ENCODE measurements around the gene GNPTG.

GNPTG gene

GRCh38 chr16:1336619-1337018, 15.1 kb upstream of the GNPTG start:
- no peaks in the 10 kb centered on the region for H3K36me3 ChIP-seq (ENCODE audit: low read depth)
- no peak overlapping the region for H3K4me3 ChIP-seq (ENCODE audit: severe bottlenecking)
- TF ChIP-seq CTCF (IDR thresholded peaks at IDR 0.05; ENCODE audit: poor library complexity, severe bottlenecking) = no peak
- no peak overlapping the region for H3K27ac ChIP-seq (ENCODE audit: poor library complexity, severe bottlenecking)
- H3K9me3 ChIP-seq (ENCODE audit: severe bottlenecking) = no peaks in the 10 kb centered on the region
- ATAC-seq (ENCODE audit: low read depth) = no peak
- peaks cover 4% of the 10 kb centered on the region for H3K4me1 ChIP-seq (ENCODE audit: insufficient read depth, poor library complexity, severe bottlenecking)
- no peak for DNase-seq (ENCODE audit: low spot score)
- H3K27me3 ChIP-seq (ENCODE audit: insufficient read depth, poor library complexity, severe bottlenecking) = peaks cover 41% of the 10 kb centered on the region

GRCh38 chr16:1337486-1337885, 14.2 kb upstream of the GNPTG start:
- no peak for TF ChIP-seq CTCF (IDR thresholded peaks at IDR 0.05; ENCODE audit: poor library complexity, severe bottlenecking)
- Histone ChIP-seq H3K9me3 (ENCODE audit: severe bottlenecking) (no peaks in the 10 kb centered on the region), H3K4me3 (ENCODE audit: severe bottlenecking) (no peak overlapping the region), H3K4me1 (ENCODE audit: insufficient read depth, poor library complexity, severe bottlenecking) (no peaks in the 10 kb centered on the region), H3K36me3 (ENCODE audit: low read depth) (no peaks in the 10 kb centered on the region), H3K27me3 (ENCODE audit: insufficient read depth, poor library complexity, severe bottlenecking) (peaks cover 33% of the 10 kb centered on the region), H3K27ac (ENCODE audit: poor library complexity, severe bottlenecking) (no peak overlapping the region)
- ATAC-seq (ENCODE audit: low read depth) (no peak), DNase-seq (ENCODE audit: low spot score) (no peak)

- ATAC-seq (ENCODE audit: low read depth) = no peak
- no peak for DNase-seq (ENCODE audit: low spot score)
- H3K9me3 ChIP-seq (ENCODE audit: severe bottlenecking) = no peaks in the 10 kb centered on the region
- peak; percentile 43 for TF ChIP-seq CTCF (IDR thresholded peaks at IDR 0.05; ENCODE audit: poor library complexity, severe bottlenecking)
- no peaks in the 10 kb centered on the region for H3K36me3 ChIP-seq (ENCODE audit: low read depth)
- H3K4me1 ChIP-seq (ENCODE audit: insufficient read depth, poor library complexity, severe bottlenecking) = no peaks in the 10 kb centered on the region
- no peak overlapping the region for H3K27ac ChIP-seq (ENCODE audit: poor library complexity, severe bottlenecking)
- H3K27me3 ChIP-seq (ENCODE audit: insufficient read depth, poor library complexity, severe bottlenecking) = peaks cover 25% of the 10 kb centered on the region
- no peak overlapping the region for H3K4me3 ChIP-seq (ENCODE audit: severe bottlenecking)
Observed at GRCh38 chr16:1338119-1338730, 13.5 kb upstream of the GNPTG start.

- Histone ChIP-seq H3K36me3 (ENCODE audit: low read depth) (no peaks in the 10 kb centered on the region), H3K9me3 (ENCODE audit: severe bottlenecking) (no peaks in the 10 kb centered on the region), H3K4me3 (ENCODE audit: severe bottlenecking) (no peak overlapping the region), H3K27ac (ENCODE audit: poor library complexity, severe bottlenecking) (no peak overlapping the region), H3K27me3 (ENCODE audit: insufficient read depth, poor library complexity, severe bottlenecking) (peaks cover 19% of the 10 kb centered on the region), H3K4me1 (ENCODE audit: insufficient read depth, poor library complexity, severe bottlenecking) (no peaks in the 10 kb centered on the region)
- TF ChIP-seq CTCF (IDR thresholded peaks at IDR 0.05; ENCODE audit: poor library complexity, severe bottlenecking) = no peak
- ATAC-seq (ENCODE audit: low read depth) (no peak), DNase-seq (ENCODE audit: low spot score) (no peak)
Observed at GRCh38 chr16:1338855-1339675, 12.7 kb upstream of the GNPTG start.

All from RWPE2 (cell line).